D341Med (cell line): Measurements from ENCODE around the gene TCEAL4.
"Not testable (repeated sequence)": the region's sequence is repeated elsewhere in the genome, so short reads cannot be mapped to it uniquely, and the experiment has no call there.

ENCODE experiments used
- DNase-seq: peaks from one replicate; pipeline ENCODE4 v3.0.0; 2012; ENCODE audit warnings: low spot score

Gene TCEAL4

DNA sequence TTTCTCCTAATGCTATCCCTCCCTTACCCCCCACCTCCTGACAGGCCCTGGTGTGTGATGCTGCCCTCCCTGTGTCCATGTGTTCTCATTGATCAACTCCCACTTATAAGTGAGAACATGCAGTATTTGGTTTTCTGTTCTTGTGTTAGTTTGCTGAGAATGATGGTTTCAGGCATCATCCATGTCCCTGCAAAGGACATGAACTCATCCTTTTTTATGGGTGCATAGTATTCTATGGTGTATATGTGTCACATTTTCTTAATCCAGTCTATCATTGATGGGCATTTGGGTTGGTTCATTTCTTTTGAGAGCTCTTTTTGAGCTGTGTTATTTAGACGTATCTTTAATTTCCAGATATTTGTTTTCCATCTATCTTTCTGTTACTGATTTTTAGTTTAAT, 7.0 kb downstream of the TCEAL4 start:
- DNase-seq = not testable (repeated sequence)

DNA sequence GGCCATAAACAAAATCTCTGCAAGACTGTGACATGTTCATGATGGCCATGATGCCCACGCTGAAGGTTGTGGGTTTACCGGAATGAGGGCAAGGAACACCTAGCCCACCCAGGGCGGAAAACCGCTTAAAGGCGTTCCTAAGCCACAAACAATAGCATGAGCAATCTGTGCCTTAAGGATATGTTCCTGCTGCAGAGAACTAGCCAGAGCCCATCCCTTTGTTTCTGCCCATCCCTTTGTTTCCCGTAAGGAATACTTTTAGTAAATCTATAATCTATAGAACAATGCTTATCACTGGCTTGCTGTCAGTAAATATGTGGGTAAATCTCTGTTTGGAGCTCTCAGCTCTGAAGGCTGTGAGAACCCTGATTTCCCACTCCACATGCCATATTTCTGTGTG, 9.9 kb downstream of the TCEAL4 start:
- not testable (repeated sequence) for DNase-seq

DNA sequence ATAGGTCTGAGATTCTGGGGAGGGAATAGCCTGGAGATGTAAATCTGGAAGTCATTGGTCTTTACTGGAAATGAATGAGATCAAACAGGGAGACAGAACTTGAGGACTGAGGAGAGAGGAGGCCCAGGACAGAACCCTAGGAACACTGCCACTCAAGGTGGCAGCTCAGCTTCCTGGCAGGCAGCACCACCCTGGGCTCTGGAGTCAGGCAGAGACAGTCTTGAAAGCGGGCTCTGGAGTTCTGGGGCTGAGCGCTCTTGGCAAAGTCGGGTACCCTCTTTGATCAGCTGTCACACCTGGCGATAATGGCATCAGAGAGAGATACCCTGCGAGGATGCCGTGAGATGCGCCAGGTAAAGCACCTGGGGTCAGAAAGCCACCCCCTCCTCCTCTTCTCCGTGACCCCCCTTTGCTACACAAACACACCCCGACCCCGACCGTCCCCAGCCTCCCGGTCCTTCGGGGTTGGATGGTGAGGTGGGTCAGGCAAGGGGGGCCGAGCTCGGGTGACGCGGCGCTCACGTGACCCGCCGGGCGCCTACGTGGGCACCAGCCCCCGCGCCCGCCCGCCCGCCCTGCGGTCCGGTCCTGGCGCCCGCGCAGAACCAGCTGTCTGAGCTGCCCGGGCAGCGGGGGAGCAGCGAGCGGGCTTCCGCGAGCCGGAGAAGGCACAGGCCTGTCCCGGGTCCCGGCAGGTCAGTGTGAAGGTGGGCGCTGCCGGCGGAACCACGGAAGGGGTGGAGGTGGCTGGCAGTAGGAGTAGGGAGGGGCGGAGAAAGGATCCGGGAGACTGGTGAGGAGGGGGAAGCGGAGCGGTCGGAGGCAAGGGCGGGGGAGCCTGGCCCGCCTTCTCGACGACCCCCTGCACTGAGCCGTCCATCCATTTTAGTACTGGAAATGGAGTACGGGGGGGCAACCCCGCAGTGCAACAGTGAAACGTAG, 22.3 kb downstream of the TCEAL4 start, which contains the start of gene TCEAL3:
TSS of gene TCEAL3 (plus strand) at position 600 of the 942 bp plus-strand sequence. CDS start 1,102 bp downstream, outside the sequence.
- peak; percentile 74 for DNase-seq

DNA sequence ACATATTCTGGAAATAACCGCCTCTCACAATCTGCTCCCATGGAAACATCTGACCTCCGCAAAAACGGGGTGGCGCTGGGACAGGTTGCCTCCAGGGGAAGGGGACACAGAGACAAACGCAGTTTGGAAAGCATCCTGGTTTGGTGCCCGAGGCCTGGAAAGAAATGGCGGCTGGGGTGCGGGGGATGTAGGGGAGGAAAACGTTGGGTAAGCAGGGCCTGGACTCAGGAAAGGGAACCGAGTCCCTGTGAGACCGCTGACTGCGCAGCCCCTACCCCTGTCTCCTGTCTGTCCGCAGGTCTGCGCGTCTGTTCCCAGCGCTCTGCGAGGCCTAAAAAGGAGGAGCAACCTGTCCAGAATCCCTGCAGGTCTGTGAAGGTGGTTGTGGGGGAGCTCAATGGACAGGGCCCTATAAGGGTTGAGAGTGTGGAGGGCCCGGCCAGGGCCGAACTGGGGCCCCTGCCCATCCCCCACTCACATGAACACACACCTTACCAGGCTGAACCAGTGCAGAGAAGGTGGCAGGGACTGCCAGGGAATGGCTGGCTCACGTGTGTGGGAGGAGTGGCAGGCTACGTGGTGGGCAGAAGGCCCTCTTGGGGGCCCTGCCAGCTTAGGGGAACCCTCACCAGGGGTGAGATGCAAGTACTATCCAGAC, 23.1 kb downstream of the TCEAL4 start:
- DNase-seq = no peak

DNA sequence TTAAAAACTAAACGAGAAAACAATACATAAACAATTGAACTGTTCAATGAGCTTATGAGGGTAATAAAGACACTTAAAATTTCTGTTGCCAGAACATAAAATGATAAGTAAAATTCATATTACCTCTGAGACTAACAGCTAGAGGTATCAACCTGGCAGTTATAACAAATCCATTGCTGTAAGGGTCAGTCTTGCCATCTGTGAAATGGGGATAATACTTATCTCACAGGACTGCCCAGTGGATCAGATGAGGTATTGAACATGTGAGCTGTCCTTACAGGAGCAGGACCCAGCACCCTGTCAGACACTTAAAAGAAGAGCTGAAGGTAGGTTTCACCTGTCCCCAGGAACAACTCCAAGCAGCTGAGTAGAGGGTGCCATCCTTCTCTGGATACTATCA, 25.0 kb downstream of the TCEAL4 start:
- DNase-seq = no peak

DNA sequence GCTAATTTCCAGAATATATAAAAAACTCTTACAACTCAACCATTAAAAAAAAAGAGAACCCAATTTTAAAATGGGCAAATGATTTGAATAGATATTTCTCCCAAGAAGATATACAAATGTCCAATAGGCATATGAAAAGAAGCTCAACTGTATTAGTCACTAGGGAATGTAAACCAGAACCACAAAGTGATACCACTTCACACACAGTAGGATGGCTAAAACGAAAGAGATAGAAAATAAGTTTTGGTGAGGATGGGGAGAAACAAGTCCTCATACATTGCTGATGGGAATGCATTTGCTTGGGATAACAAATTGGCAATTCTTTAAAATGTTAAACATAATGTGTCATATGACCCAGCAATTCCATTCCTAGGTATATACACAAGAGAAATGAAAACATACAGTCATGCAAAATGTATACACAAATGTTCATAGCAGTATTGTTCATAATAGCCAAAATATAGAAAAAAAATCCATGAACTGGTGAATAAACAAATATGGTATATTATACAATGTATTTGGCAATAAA, 28.1 kb downstream of the TCEAL4 start:
- DNase-seq = no peak

DNA sequence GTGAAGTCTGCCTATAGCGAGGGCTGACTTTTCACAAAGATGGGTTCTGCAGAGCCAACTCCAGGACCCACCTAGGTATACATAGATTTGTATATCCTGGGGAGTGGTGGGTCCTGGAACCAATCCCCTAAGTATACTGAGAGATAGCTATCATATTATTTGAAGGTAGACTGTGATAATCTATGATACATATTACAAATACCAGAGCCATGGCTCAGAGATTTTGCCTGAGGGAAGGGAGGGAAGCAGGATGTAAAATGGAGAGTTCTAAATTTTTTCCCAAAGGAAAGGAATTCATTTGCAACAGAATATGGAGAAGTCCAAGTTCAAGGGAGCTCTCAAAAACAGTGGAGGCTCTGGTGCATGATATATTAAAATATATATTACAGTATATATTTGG, 29.7 kb downstream of the TCEAL4 start:
- DNase-seq = no peak

DNA sequence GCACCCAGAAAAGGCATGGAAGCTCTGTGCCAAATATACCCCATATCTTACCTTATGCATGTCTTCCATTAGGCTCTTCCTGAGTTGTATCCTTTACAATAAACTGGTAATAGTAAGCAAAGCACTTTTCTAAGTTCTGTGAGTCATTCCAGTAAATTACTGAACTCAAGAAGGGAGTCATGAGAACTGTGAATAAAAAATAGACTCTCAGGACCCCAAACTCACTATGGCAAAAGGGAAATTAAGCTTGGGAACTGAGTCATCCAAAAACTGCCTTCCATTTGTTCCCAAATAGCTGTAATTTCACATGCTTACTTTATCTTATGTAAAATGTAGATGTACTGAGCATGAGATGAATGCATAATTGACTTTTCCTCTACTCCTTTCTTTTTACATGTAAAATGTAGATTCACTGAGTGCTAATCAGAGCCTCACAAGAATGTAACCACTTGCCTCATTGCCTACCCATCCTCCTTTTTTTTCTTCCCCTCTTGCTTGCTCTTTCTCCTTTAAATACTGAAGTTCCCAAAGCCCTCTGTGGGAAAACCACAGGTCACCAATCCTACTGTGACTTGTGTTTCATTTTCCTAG, 30.6 kb downstream of the TCEAL4 start:
- no peak for DNase-seq

DNA sequence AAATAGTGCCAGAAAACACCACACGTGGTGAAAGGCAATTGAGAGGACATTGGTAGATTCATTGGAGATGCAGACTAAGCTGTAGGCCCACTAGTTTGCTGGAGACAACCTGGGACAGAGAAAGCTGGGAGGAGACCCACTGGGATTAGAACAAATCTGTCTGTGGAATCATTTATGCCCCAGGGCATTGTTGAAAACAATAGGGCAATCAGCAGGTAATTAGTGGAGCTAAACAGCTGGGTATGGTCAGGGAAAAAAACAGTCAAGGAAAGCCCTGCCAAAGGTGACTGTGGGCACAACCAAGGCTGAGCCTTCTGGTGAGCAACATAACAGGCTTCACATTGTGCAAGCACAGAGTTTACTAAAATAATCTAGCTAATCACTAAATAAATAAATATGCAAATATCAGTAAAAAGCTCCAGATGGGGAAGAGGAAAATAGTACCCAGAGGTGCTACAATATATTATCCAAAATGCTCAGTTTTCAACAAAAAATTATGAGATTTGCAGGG, 31.4 kb downstream of the TCEAL4 start:
- peak; percentile 33 for DNase-seq

DNA sequence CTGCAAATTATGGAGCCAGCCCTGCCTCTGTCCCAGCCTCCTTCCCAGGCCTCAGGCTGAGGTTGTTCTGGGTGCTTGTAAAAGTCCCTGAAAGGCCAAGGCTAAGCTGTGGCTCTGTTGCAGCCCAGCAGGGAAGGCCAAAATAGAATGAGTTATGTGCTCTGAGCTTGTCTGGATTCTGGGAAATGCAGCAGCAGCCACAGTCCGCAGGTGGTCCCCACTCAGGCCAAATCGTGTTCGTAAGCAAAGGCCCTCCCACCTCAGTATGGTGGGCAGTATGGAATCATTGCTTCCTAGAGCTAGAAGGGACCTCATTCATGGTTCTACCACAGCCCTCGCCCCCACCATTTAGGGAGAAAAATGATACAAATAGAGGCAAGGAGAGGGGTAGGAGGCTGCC, 38.8 kb downstream of the TCEAL4 start:
- DNase-seq = no peak

DNA sequence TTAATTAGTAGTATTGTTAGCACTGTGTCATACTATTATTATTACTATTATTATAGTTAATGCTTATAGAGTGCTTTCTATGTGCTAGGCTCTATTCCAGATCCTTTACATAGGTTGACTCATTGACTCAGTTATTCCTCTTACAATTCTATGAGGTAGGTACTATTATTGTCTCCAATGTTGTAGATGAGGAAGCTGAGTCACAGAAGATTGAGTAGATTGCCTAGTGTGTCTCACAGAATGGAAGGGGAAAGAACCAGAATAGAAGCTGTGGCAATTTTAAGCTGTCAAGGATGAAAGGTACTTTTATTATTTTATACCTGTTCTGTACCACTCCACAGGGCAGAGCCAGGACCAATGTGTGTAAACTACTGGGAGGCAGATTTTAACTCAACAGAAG, 41.5 kb downstream of the TCEAL4 start:
- DNase-seq = no peak

DNA sequence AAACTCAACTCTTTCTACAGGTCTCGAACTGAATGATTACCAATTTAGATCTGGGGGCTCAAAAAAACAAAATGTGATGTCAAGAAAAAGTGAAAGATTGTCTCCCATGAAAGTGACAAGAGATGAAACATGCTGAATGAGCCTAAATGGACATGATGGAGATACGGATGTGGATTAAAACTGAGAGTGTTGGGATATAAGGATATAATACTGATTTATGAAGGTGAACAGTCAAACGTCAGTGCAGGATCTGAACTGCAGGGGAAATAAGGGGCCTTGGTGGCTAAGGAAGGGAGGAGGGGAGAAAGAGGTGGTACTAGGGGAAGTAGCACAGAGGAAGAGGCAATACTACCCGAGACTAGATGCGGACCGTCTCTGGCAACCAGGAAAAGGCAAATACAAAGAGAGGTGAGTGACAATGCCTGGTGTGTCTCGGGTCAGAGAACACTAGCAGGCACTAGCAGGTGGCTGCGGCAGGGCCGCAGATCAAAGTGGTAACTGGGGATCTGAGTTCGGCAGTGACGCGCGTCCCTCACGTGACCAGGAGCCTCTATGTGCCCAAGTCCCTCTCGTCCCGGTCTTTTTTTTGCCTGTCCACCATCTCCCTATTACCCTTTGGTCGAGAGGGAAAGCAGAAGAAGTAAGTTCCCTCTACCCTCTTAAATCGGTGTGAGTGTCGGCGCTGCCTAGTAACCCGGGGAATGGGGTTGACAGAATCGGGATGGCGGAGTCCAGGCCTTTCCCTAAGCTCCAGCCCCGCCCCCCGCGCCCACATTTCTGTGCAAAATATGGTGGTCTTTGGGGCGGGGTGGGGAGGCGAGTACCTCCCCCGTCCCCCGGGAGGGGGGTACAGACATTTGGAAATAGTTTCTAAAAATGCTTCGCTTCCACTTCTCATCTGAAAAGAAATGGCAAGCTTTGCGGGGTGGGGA, 43.3 kb downstream of the TCEAL4 start, which contains the start of gene TCEAL1:
TSS of gene TCEAL1 (plus strand) at position 590 of the 932 bp plus-strand sequence. CDS start 942 bp downstream, outside the sequence.
- DNase-seq = peak; percentile 56

DNA sequence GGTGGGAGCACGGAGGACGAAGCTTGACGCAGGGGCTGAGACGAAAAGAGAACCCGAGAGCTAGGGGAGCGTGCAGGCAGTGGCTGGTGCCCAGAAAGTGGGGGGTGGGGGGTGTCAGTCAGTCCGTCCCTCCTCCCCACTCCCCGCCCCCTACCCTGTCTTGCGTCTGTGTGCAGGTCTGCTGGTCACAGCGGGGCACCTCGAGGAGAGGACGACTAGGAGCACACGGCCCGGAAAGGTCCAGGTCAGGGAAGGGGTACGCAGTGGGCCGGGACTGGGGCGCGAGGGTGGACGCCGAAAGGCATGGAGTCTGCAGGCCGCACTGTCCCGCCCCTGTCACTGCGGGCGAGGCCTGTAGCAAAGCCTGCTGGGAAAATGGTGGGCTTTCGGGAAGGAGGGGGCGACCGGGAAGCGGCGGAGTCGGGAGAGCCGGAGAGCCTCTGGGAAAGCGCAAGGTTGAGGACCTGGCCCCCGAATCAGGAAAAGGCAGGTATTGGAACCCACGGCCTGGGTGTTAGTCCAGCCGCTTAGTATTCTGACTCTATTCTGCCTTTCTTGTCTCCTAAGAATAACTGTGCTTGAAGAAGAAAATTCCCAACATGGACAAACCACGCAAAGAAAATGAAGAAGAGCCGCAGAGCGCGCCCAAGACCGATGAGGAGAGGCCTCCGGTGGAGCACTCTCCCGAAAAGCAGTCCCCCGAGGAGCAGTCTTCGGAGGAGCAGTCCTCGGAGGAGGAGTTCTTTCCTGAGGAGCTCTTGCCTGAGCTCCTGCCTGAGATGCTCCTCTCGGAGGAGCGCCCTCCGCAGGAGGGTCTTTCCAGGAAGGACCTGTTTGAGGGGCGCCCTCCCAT, 44.2 kb downstream of the TCEAL4 start:
- DNase-seq = peak; percentile 74

DNA sequence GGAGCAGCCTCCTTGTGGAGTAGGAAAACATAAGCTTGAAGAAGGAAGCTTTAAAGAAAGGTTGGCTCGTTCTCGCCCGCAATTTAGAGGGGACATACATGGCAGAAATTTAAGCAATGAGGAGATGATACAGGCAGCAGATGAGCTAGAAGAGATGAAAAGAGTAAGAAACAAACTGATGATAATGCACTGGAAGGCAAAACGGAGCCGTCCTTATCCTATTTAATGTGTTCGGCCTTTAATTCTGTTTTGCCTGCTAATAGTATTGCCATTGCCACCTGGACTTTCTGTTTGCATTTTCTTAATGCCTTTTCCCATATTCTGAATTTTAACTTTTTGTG, 44.8 kb downstream of the TCEAL4 start:
- DNase-seq = no peak

DNA sequence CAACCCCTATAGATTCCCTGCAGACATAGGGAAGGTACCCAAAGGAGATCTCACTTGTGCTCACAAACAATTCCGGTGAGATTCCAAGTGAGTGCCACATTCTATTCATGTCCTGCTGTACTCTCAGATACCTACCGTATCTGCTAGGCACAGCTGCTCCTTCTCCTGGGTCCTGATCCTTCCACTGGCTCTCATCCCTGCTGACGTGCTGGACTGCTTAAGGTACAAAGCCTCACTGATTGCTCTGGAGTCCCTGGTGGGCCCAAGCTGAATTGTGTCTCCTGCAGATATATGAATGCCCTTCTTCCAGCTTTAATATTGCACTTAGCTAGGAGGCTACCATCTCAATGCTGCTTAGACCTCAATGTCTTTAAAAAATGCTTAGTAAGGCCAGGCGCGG, 45.8 kb downstream of the TCEAL4 start:
- DNase-seq = no peak

DNA sequence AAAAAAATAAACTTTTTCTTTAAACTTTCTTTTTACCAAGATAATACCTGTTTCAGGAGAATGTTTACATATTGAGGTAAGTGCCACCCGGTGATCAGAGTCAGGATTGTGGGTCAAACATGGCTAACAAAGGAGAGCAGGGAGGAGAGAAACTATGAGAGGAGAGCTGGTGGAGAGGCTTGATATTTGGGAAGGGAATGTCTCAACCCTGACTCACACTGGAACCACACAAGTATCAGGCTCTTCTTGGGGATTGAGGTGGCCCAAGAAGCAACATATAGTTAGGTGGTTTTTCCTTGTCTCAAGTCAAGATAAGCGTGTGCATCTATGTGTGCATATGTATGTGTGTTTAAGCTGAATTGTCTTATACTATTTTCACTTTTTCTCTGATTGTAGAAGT, 50.1 kb downstream of the TCEAL4 start:
- no peak for DNase-seq
